22Rv1 (cell line): Measurements from ENCODE around the gene PIERCE2.

ENCODE experiments used
- ZFX ChIP-seq: fragments of 450-650 bp; IDR thresholded peaks from 2 replicates; pipeline ENCODE4 v1.6.1; 2017; ENCODE audit warnings: antibody characterized with exemption, borderline replicate concordance
- TF ChIP-seq, protein P1 (sequence below): fragments of 450-650 bp; IDR thresholded peaks from 2 replicates; pipeline ENCODE4 v1.5.1; 2017; ENCODE audit warnings: mild to moderate bottlenecking

GRCh38 chr15:55407498-55408011 lies 740 bp upstream of the PIERCE2 start:
- TF ChIP-seq, protein P1, sequence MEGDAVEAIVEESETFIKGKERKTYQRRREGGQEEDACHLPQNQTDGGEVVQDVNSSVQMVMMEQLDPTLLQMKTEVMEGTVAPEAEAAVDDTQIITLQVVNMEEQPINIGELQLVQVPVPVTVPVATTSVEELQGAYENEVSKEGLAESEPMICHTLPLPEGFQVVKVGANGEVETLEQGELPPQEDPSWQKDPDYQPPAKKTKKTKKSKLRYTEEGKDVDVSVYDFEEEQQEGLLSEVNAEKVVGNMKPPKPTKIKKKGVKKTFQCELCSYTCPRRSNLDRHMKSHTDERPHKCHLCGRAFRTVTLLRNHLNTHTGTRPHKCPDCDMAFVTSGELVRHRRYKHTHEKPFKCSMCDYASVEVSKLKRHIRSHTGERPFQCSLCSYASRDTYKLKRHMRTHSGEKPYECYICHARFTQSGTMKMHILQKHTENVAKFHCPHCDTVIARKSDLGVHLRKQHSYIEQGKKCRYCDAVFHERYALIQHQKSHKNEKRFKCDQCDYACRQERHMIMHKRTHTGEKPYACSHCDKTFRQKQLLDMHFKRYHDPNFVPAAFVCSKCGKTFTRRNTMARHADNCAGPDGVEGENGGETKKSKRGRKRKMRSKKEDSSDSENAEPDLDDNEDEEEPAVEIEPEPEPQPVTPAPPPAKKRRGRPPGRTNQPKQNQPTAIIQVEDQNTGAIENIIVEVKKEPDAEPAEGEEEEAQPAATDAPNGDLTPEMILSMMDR: no peak
- no peak for TF ChIP-seq ZFX
